Skeletal muscle satellite cell (primary cell): Measurements from ENCODE around the gene RHBG. TPM values are rescaled to one million over a fixed set of nuclear protein-coding genes. Genes with fewer than 3 reads are reported as not detected.
"Not testable (repeated sequence)": the region's sequence is repeated elsewhere in the genome, so short reads cannot be mapped to it uniquely, and the experiment has no call there.

Source experiments
- H3K27me3 ChIP-seq: 2 replicates; pipeline ENCODE4 v1.7.0; 2013; ENCODE audit warnings: low read length; ENCODE audit not compliant: control insufficient read depth, insufficient read depth
- H3K36me3 ChIP-seq: 2 replicates; pipeline ENCODE4 v1.7.0; 2013; ENCODE audit warnings: mild to moderate bottlenecking, control low read depth, low read length; ENCODE audit not compliant: insufficient read depth
- H3K4me1 ChIP-seq: 2 replicates; pipeline ENCODE4 v1.7.0; 2013; ENCODE audit warnings: low read length; ENCODE audit not compliant: control insufficient read depth, insufficient read depth
- H3K4me2 ChIP-seq: 2 replicates; pipeline ENCODE4 v1.7.0; 2013; ENCODE audit warnings: mild to moderate bottlenecking, low read length
- H3K4me3 ChIP-seq: 2 replicates; pipeline ENCODE4 v1.7.0; 2013; ENCODE audit warnings: low read length
- H3K9ac ChIP-seq: 2 replicates; pipeline ENCODE4 v1.7.0; 2013; ENCODE audit warnings: mild to moderate bottlenecking, low read depth, low read length, moderate library complexity
- H3K9me3 ChIP-seq: replicated peaks from 2 replicates; pipeline ENCODE4 v1.7.0; 2013; ENCODE audit warnings: mild to moderate bottlenecking, control low read depth, low read length
- total RNA-seq: library from RNA; depleted of rRNA; stranded (reverse); fragments of >200 nt; gene quantifications from 2 replicates; pipeline ENCODE4 v1.2.3, GENCODE V29; 2012; rRNA removed

The RHBG gene
- total RNA-seq: not detected in 2 replicates

GRCh38 chr1:156368889-156369684 is at the start of gene RHBG:
RHBG (plus strand) TSS chr1:156369211; CDS start chr1:156369250, 39 bp downstream.
- Histone ChIP-seq H3K9me3 (no peaks in the 10 kb centered on the region), H3K9ac (no peak within 1 kb of the TSS), H3K4me1 (no peaks in the 10 kb centered on the region), H3K4me2 (peak within 1 kb of the TSS; percentile 88), H3K27me3 (peaks cover 74% of the 10 kb centered on the region), H3K4me3 (peak within 1 kb of the TSS; percentile 62), H3K36me3 (no peaks in the 10 kb centered on the region)

GRCh38 chr1:156319664-156320063 is 49.3 kb upstream of the RHBG start:
- Histone ChIP-seq H3K9me3 (no peaks in the 10 kb centered on the region), H3K36me3 (peaks cover 76% of the 10 kb centered on the region), H3K4me2 (no peak overlapping the region), H3K9ac (no peak overlapping the region), H3K27me3 (no peaks in the 10 kb centered on the region), H3K4me1 (peaks cover 8% of the 10 kb centered on the region), H3K4me3 (no peak overlapping the region)

- H3K27me3 ChIP-seq: no peaks in the 10 kb centered on the region
- no peak overlapping the region for H3K4me3 ChIP-seq
- H3K36me3 ChIP-seq: peaks cover 76% of the 10 kb centered on the region
- H3K4me1 ChIP-seq: peaks cover 8% of the 10 kb centered on the region
- H3K9me3 ChIP-seq: no peaks in the 10 kb centered on the region
- H3K9ac ChIP-seq: no peak overlapping the region
- H3K4me2 ChIP-seq: no peak overlapping the region
Observed at GRCh38 chr1:156320560-156320959, 48.5 kb upstream of the RHBG start.

- peaks cover 58% of the 10 kb centered on the region for H3K36me3 ChIP-seq
- not testable (repeated sequence) for H3K4me3 ChIP-seq, H3K4me2 ChIP-seq, H3K27me3 ChIP-seq, H3K4me1 ChIP-seq, H3K9ac ChIP-seq, H3K9me3 ChIP-seq
Observed at GRCh38 chr1:156323179-156323578, 45.8 kb upstream of the RHBG start.

GRCh38 chr1:156336242-156336641 is 32.8 kb upstream of the RHBG start:
- no peaks in the 10 kb centered on the region for H3K27me3 ChIP-seq
- H3K4me3 ChIP-seq: peak overlapping the region; percentile 86
- H3K4me1 ChIP-seq: peaks cover 15% of the 10 kb centered on the region
- H3K4me2 ChIP-seq: peak overlapping the region; percentile 74
- peak overlapping the region; percentile 89 for H3K9ac ChIP-seq
- peaks cover 35% of the 10 kb centered on the region for H3K36me3 ChIP-seq
- no peaks in the 10 kb centered on the region for H3K9me3 ChIP-seq

GRCh38 chr1:156337052-156337887 is 31.7 kb upstream of the RHBG start:
- H3K9me3 ChIP-seq: no peaks in the 10 kb centered on the region
- peaks cover 15% of the 10 kb centered on the region for H3K4me1 ChIP-seq
- H3K4me3 ChIP-seq: peak overlapping the region; percentile 86
- peak overlapping the region; percentile 74 for H3K4me2 ChIP-seq
- peak overlapping the region; percentile 89 for H3K9ac ChIP-seq
- peaks cover 28% of the 10 kb centered on the region for H3K36me3 ChIP-seq
- no peaks in the 10 kb centered on the region for H3K27me3 ChIP-seq

GRCh38 chr1:156337888-156338179 is 31.2 kb upstream of the RHBG start:
- Histone ChIP-seq H3K9me3 (no peaks in the 10 kb centered on the region), H3K4me3 (peak overlapping the region; percentile 86), H3K9ac (peak overlapping the region; percentile 89), H3K36me3 (peaks cover 22% of the 10 kb centered on the region), H3K4me1 (peaks cover 15% of the 10 kb centered on the region), H3K27me3 (peaks cover 6% of the 10 kb centered on the region), H3K4me2 (peak overlapping the region; percentile 74)

- Histone ChIP-seq H3K36me3 (peaks cover 19% of the 10 kb centered on the region), H3K27me3 (peaks cover 11% of the 10 kb centered on the region), H3K4me1 (peaks cover 15% of the 10 kb centered on the region), H3K4me3 (peak within 1 kb of the TSS; percentile 86), H3K4me2 (peak within 1 kb of the TSS; percentile 92), H3K9me3 (no peaks in the 10 kb centered on the region), H3K9ac (peak within 1 kb of the TSS; percentile 89)
Observed at GRCh38 chr1:156338180-156338976, 30.6 kb upstream of the RHBG start, which contains the start of the genes CCT3 and TSACC. CCT3 (minus strand) TSS chr1:156338292; CDS start chr1:156338184, 108 bp downstream. TSACC (plus strand) TSS chr1:156338526; CDS start chr1:156339758, 1,232 bp downstream.

GRCh38 chr1:156342166-156342955 is 26.6 kb upstream of the RHBG start:
- Histone ChIP-seq H3K4me1 (peaks cover 2% of the 10 kb centered on the region), H3K36me3 (no peaks in the 10 kb centered on the region), H3K9me3 (no peaks in the 10 kb centered on the region), H3K27me3 (peaks cover 38% of the 10 kb centered on the region), H3K4me2 (no peak overlapping the region), H3K9ac (no peak overlapping the region), H3K4me3 (no peak overlapping the region)

GRCh38 chr1:156344409-156344808 is 24.6 kb upstream of the RHBG start:
- Histone ChIP-seq H3K9ac (no peak overlapping the region), H3K36me3 (no peaks in the 10 kb centered on the region)

More at GRCh38 chr1:156344409-156344808, 24.6 kb upstream of the RHBG start:
- H3K4me2 ChIP-seq: no peak overlapping the region
- no peak overlapping the region for H3K4me3 ChIP-seq
- no peaks in the 10 kb centered on the region for H3K9me3 ChIP-seq
- H3K27me3 ChIP-seq: peaks cover 48% of the 10 kb centered on the region
- peaks cover 2% of the 10 kb centered on the region for H3K4me1 ChIP-seq
